ENCODE measurements around the gene HOXA3.

DNA sequence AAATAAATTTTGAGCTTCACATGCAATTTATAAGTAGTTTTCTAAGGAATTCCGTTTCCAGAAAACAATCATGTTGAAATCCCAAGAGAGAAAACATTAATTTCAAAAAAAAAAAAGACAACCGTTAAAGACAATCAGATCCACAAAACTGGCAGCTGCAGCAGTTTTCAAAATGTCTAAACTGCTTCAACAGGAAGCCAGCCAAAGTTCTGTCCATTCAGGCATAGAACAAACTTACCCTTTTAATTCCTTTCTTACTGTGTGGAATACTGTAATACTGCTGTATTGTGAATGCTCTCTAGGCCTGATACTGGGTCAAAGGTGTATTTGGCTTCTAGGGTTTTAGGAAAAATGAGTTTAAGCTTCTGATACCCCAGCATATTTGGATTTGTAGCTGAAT, 88.2 kb downstream of the HOXA3 start:
- no peak for TF ChIP-seq CTCF (IDR thresholded peaks at IDR 0.05; ENCODE audit: insufficient read depth, low read length)
- no peak for TF ChIP-seq POLR2AphosphoS5 (IDR thresholded peaks at IDR 0.05; ENCODE audit: low read depth)
- TF ChIP-seq REST (IDR thresholded peaks at IDR 0.05; ENCODE audit: insufficient replicate concordance, low read depth) = no peak
- no peak for TF ChIP-seq SPI1 (IDR thresholded peaks at IDR 0.05; ENCODE audit: borderline replicate concordance, low read depth)

Data from HL-60 (cell line).